HG02623 (cell line): Measurements from ENCODE around the gene FAM117A.
A peak's percentile ranks its signal among the peaks of the same experiment; 100 is the strongest.
"Not testable (repeated sequence)": the region's sequence is repeated elsewhere in the genome, so short reads cannot be mapped to it uniquely, and the experiment has no call there.

ENCODE experiments used
- ATAC-seq: cut with Tn5 transposase; IDR thresholded peaks from one replicate; pipeline ENCODE4 v1.9.1; 2021; ENCODE audit warnings: moderate library complexity; ENCODE audit not compliant: unreplicated experiment

The FAM117A gene

DNA sequence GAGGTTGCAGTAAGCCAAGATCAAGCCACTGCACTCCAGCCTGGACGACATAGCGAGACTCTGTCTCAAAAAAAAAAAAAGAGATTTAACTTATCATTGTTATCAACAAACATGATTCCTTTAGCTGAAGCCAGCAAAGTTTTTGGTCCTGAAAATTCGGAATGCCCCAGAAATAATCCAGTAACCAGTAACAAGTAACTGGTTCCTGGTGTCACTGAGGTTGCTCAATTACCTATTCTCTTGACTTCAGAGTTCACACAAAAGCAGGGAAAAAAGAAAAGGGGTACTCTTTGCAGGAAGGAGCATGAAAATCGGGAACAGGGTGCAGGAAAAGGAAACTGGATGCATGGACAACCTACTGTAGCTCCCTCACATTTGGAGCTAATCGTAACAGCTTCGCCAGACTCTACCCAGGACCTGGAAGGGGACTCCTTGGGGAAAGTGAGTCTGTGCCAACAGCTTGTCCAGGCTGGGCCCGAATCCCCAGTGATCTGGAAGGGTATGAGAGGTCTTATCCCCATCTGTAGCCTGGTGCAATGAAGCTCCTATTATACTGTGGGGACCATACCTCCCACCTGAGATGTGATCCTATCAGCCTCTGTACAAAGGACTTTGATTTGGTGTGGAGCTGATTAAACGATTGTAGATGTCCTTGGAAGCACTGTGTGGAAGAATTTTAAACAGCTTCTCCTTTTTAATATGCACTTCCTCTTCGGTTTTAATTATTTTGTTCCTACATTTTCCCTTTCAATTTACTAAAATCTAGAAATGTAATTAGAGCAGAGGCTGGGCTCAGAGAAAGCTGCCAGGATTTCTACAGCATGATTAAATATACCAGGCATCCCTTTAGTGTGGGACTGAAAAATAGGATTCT lies 82.6 kb downstream of the FAM117A start:
- no peak for ATAC-seq

DNA sequence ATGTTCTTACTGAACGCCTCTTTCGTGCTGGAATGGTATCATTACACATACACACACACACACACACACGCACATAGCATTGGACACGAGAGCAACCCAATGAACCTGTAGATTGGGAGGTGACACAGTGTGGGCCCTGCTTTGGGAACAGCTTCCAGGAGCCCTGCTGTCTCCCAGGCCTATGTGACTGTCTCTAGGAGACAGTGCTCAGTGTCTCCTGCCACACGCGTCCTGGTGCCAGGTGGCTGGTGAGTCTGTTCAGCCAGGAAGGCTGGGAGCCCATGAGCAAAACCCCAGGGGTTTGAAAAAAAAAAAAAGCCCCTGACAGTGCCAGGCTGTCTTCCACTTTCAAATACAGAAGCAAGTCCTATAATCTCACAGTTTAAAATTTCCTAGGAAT lies 83.6 kb downstream of the FAM117A start:
- no peak for ATAC-seq

GRCh38 chr17:49677933-49678847 lies 85.7 kb downstream of the FAM117A start, which contains the start of gene SPOP:
SPOP (minus strand) TSS chr17:49678097; CDS start chr17:49622810, 55,287 bp downstream.
- ATAC-seq, result peak; percentile 75

DNA sequence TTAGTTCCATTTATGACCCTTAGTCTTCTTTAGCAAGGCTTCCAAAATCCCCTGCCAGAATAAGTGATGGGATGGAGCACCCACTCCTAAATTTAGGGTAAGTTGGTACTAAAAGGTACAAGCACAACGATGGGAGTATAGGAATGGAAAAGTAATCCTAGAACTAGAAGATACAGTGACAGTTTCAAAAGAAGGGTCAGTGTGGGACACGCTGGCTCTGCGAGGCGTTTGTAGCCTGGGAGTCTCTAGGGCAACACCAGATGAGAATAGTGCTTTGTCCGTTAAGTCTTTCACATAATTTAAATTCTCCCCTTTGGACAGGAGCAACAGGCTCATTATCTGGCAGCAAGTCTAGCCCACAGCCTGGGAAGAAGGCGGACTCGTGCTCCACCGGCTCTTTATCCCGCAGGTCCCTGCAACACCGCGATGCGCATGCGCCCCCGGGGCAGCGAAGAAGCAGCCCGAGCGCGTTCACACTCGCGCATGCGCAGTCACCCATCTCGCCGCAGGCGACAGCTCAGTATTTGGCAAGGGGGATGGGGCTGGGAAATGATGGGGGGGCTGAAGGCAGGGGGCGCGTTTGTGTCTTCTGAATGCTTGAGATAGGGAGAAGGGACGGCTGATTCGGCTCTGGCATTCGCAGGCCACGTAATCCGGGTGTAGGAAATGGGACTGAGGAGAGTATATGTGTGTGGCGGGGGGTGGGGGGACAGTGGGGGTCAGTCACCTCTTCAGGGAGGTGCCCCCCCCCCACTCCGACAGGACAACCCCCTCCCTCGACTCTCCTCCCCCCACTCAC lies 86.6 kb downstream of the FAM117A start:
- peak; percentile 48 for ATAC-seq

DNA sequence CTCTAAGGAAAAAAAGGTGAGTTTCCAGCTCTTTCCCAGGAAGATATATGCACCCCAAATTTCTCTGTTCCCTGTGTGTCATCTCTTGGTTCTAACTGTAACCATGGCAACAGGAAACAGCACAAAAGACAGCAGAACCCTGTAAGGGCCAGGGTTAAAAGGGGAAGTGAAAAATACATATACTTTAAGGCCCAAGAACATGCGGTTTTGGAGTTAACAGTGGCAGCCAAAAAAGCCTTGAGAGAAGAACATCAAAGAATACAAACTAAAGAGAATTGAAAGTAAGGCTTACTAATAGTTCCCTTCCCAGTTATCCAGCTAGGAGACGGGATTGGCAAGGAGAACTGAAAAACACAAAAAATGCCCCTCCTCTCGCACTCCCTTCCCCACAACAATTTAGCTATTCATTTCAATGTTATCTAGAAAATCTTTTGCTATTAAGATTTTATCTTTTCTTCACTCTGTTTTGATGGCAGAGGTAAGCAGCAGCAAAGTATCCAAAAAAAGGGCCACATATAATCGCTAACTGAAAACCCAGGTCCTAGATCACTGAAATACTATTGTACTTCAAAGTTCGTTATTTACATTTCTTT lies 87.6 kb downstream of the FAM117A start:
- ATAC-seq, result peak; percentile 50

GRCh38 chr17:49674507-49674906 lies 89.4 kb downstream of the FAM117A start:
- no peak for ATAC-seq

GRCh38 chr17:49673679-49674078 lies 90.3 kb downstream of the FAM117A start:
- ATAC-seq, result not testable (repeated sequence)

DNA sequence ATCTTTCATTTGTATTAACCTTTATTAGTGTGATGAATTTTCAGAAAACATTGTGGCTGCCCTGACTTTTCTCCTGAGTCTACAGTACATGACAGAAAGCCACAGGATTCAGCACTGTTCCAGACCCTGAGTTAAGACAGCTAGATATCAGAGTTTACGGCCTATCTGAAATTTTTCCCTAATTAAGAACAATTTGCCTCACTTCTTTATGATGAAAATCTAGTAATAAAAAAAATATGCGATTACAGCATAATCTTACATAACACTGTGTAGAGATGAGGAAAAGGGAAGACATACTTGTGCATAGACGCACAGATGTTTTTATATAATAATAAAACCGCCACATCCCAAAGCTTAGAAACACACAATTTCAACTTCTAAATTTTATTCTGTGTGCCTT lies 93.3 kb downstream of the FAM117A start:
- no peak for ATAC-seq

GRCh38 chr17:49670002-49670401 lies 93.9 kb downstream of the FAM117A start:
- no peak for ATAC-seq

DNA sequence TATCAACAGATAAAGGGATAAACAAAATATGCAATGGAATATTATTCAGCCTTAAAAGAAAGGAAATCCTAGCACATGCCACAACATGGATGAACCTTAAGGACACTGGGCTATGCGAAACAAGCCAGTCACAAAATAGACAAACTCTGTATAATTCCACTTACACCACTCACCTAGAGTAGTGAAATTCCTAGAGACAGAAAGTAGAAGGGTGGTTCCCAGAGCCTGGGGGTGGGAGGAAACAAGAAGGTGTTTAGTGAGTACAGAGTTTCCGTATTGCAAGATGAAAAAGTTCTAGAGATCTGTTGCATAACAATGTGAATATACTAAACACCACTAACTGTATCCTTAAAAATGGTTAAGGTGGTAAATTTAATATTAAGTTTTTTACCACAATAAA lies 96.1 kb downstream of the FAM117A start:
- no peak for ATAC-seq

- no peak for ATAC-seq
Observed at GRCh38 chr17:49664706-49665211, 99.2 kb downstream of the FAM117A start.
